Gastrocnemius medialis (tissue), 4 donors: ENCODE data around the gene KCND1.
A peak's percentile ranks its signal among the peaks of the same experiment; 100 is the strongest.

Source experiments
- POLR2A ChIP-seq, 2 donors: fragments of 450-650 bp; IDR thresholded peaks; one replicate each; pipeline ENCODE4 v1.6.1; 2017; ENCODE audit warnings: antibody characterized with exemption in 2 of 2, mild to moderate bottlenecking in 2 of 2, moderate library complexity in 2 of 2
- TF ChIP-seq, protein P1 (sequence below), 5 experiments: fragments of 450-650 bp in 3 of 5; fragments of 200-600 bp in 2 of 5; sonication (generic) in 2 of 5; IDR thresholded peaks in 4 of 5; conservative IDR thresholded peaks in 1 of 5; 1 replicate in 4 of 5; 2 replicates in 1 of 5; pipeline ENCODE4 v1.5.1; 2016 to 2019; ENCODE audit warnings: antibody characterized with exemption in 5 of 5, mild to moderate bottlenecking in 3 of 5, moderate library complexity in 3 of 5

DNA sequence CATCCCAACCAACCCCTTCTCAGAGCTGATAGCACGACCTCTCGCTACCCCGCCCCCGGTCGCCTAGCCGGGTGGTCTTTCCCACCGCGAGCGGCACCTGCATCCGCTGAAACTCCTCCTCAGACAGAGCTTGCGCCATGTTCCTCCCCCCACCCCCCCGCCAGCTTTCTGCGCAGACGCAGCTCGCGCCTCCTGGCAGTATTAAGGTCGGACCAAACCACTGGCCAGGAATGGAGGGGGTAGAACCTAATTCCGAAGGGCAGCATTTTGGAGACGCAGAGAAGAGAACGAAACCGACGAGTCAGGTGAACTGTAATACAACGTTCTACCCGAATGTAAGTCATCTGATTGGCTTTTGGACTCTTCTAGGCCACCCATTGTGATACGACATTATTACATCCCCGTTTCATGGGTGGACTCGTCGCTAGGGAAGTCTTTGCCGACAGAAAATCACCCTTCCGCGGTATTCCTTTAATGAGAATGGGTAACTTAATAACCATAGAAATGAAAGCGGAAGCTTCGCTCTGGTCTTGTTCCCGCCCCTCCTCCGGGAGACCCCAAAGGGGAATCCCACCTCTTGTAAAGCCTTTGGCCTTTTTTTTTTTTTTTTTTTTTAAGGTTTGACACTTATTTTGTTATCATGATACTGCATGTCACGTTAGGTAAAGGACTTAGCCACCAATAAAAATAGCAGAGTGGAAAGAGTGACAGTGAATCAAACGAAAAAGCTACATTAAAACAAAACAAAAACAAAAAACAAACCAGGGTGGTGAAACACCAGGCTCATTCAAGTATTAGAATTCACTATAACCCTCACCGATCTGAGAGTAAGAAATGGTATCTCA, 30.7 kb upstream of the KCND1 start, which contains the start of gene GRIPAP1:
- TF ChIP-seq, protein P1, sequence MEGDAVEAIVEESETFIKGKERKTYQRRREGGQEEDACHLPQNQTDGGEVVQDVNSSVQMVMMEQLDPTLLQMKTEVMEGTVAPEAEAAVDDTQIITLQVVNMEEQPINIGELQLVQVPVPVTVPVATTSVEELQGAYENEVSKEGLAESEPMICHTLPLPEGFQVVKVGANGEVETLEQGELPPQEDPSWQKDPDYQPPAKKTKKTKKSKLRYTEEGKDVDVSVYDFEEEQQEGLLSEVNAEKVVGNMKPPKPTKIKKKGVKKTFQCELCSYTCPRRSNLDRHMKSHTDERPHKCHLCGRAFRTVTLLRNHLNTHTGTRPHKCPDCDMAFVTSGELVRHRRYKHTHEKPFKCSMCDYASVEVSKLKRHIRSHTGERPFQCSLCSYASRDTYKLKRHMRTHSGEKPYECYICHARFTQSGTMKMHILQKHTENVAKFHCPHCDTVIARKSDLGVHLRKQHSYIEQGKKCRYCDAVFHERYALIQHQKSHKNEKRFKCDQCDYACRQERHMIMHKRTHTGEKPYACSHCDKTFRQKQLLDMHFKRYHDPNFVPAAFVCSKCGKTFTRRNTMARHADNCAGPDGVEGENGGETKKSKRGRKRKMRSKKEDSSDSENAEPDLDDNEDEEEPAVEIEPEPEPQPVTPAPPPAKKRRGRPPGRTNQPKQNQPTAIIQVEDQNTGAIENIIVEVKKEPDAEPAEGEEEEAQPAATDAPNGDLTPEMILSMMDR (IDR thresholded peaks at IDR 0.05 in 4 of 5, conservative IDR thresholded peaks at IDR 0.05 in 1 of 5) = no peak
- TF ChIP-seq POLR2A (IDR thresholded peaks at IDR 0.05) = peak; percentile 46 to 53
